Midbrain (tissue), 1 donor: ENCODE data around the gene PTCHD4.
"Not testable (repeated sequence)": the region's sequence is repeated elsewhere in the genome, so short reads cannot be mapped to it uniquely, and the experiment has no call there.

Source experiments
- DNase-seq: peaks from one replicate; lab custom pipeline; 2025; lab: John Stamatoyannopoulos, UW

Gene PTCHD4

GRCh38 chr6:48111143-48111506 is at the start of gene PTCHD4:
PTCHD4 (minus strand) TSS chr6:48111197; CDS start chr6:48068957, 42,240 bp downstream.
- DNase-seq, result no peak

DNA sequence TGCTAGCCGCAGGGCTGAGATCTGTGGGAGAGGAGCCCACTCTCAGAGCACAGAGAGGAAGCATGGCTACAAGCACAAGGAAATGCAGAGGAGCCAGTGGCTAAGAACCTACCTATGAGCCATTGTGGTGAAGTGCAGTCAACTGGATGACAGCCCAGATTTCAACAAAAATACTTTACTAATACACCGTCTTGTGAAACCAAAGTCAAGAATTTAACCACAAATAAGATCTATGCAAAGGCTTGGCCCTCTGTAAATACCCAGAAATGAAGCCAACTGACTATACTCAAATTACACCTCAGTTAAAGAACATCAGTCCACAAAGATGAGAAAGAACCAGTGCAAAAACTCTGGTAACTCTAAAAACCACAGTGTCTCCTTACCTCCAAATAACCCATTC is 40.1 kb upstream of the PTCHD4 start:
- DNase-seq, result no peak

DNA sequence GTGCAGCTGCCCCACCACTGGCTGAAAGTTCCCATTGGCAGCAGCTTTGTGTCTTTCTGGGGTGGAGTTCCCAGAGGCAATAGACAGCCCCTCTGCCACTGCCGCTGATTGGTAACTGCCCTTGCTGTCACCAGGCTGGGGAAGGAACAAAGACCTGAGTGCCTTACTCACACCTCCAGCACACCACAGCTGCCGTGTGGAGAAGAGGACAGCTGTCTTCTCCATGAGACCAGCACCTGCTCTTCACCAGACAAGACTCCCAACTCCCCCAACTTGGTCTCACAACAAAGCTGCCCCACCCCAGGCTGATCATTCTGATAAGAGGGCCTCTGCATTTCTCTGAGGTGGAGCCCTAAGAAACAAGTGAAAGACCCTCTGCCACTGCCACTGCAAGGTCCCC is 39.7 kb upstream of the PTCHD4 start:
- no peak for DNase-seq

DNA sequence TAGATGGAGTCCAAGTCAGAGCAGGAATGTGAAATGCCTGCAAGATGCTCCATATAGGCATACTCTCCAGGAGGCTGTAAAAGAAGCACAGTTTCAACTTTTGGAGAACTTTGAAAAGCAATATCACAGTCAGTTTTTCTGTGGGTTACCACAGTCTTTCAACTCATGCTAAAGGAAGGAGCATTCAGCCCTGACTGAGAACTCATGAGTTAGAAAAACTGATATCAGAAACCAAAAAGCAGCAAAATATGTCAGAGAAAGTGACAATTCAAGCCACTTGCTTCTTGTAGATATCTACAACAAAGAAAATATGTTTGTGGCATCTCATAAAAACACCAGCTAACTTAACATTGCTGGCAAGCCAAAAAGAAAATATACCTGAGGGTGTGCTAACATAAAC is 36.1 kb upstream of the PTCHD4 start:
- DNase-seq, result no peak

- DNase-seq, result no peak
Observed at GRCh38 chr6:48144021-48144420, 33.0 kb upstream of the PTCHD4 start.

DNA sequence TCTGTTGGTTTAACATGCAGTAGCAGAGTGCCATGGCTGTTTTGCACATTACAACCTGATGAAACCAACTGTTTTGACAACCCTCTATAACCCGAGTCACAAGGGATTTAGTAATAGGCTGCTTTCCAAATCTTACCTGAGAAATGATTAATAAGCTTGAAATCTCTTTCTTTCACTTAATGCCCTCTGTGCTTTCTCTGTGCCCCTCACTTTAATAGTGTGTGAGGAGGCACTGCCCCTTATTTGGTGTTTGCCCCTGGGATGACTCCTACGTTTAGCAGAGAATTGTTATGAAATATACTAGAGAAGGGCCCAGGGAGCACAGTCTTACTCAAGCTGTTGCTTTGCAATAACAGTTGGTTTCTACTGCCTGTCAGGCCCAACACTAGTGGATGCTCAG is 31.0 kb upstream of the PTCHD4 start:
- no peak for DNase-seq

GRCh38 chr6:48139818-48140614 is 29.0 kb upstream of the PTCHD4 start:
- DNase-seq, result no peak

DNA sequence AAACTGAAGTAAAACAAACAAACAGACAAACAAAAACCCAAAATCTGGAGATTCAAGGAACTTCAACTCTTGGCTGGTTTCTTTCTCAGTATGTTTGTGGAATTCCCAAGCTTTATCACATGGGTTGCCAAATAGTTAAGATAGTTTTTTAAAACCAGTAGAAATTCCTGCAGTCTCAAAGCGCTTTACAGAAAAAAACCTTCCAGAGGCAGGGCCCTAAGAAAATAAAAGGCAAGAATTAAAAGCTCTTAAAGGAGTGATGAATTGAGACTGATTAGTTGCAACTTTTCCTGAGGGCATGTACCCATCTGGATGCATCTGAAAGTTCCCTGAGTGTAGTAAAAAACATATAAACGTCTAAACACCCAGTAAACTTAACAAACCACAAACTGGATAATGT is 25.9 kb upstream of the PTCHD4 start:
- DNase-seq, result no peak

DNA sequence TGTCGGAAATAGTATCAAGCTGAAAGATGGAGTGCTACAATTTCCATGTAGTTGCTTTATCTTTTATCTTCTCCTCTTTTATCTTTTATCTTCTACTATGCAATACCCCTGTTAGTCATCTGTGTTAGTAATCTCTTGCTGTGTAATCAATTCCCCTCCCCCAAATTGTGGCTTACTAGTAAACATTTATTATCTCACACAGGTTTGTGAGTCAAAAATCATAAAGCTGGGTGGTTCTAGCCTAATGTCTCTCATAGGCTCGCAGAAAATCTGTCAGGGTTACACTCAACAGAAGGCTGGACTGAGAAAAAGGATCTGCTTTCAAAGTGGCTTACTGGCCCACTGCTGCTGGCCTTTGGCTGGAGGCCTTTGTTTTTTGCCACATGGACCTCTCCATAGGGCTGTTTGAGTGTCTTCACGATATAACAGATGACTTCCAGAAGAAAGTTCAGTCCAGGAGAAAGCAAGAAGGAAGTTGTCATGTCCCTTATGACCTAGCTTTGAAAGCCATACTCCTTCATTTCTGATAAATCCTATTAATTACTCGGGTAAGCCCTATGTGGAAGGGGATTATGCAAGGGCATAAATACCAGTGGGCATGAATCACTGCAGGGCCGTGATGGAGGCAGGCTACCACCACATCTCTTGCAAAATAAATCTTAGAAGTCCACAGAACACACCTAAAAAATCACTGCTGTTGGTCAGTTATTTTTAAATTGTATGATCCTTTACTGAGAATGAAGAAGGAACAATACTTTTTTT is 24.5 kb upstream of the PTCHD4 start:
- DNase-seq, result no peak

GRCh38 chr6:48134246-48134645 is 23.2 kb upstream of the PTCHD4 start:
- no peak for DNase-seq

DNA sequence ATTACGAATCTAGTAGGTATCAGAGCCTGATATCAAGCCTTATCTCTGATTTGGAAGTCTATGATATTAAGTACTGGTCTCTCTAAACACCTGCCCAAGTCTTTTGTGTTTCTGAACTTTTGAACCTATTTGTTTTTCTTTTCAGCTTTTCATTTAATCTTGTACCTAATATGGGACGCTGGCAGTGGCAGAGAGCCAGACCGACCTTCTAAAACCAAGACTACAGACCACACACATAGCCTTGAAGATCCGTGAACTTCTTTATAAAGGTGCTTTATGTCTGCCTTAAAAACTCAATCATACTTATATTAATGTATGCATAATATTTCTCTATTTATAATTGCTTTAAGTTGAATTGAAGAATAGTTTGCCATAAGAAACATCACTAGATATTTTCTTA is 12.6 kb upstream of the PTCHD4 start:
- no peak for DNase-seq

DNA sequence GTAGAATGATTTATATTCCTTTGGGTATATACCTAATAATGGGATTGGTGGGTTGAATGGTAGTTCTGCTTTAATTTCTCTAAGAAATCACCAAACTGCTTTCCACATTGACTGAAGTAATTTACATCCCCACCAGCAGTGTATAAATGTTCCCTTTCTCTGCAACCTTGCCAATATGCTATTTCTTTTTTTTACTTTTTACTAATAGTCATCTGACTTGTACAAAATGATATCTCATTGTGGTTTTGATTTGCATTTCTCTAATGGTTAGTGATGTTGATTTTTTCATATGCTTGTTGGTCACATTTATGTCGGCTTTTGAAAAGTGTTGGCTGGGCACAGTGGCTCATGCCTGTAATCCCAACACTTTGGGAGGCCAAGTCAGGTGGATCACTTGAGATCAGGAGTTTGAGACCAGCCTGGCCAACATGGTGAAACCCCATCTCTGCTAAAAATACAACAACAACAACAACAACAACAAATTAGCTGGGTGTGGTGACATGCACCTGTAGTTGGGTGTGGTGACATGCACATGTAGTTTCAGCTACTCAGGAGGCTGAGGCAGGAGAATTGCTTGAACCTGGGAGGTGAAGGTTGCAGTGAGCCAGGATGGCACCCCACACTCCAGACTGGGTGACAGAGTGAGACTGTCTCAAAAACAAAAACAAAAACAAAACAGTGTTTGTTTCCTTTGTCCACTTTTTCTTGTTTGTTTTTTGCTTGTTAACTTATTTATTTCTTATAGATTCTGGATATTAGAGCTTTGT is 11.2 kb upstream of the PTCHD4 start:
- not testable (repeated sequence) for DNase-seq

DNA sequence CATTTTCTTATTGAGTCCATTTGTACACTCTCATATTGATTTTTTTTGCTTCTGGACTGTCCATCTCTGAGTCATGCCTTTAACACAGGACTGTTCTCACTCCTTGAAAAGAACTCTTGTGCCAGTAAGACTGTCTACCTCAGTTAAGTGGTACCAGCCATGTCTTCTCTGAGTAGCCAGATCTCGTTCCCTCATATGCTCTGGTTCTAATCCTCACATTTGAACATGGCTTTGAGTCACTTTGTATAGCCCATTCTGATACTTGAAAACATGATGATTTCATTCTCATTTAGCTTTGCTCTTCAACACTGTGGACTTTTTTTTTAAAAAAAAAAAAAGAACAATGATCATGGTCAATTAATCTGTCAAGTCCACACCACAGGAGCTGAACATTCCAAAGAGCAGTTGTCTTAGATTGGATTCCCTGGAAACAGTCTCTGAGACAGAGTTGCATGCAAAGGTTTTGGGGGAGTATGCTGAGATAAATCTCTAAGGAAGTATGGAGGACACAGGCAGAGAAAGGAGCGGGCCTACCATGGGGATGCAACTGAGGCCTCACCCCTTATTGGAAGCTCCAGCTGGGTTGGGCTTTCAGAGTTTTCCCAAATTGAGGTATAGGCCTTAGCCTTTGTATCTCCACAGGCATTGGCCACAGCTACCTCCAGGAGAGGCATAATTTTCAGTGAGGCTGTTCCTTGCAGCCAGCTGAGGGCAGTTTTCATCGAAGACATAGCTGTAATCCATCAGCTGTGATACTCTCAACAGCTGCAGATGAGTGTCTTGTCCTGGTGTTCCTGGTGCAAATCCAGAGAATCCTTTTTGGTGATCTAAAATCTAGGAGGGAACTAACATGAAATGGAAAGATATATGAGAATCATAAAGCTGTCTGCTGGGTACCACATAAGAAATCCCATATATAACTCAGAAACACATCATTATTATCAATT is 6.0 kb upstream of the PTCHD4 start:
- no peak for DNase-seq

- DNase-seq, result no peak
Observed at GRCh38 chr6:48113130-48113529, 2.1 kb upstream of the PTCHD4 start.

- no peak for DNase-seq
Observed at GRCh38 chr6:48111575-48111974, 578 bp upstream of the PTCHD4 start.

GRCh38 chr6:48110436-48111142 is 408 bp downstream of the PTCHD4 start:
- no peak for DNase-seq

DNA sequence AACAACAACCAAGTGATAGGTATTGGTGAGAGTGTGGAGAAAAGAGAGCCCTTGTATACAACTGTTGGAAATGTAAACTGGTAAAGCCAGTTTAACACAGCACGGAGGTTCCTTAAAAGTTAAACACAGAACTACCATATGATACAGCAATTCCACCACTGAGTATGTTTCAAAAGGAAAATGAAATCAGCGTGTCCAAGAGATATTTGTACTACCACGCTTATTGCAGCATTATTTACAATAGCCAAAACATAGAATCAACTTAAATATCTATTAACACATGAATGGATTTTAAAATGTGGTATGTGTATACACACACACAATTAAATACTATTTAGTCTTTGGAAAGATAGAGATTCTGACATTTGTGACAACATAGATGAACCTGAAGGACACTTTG is 1.1 kb downstream of the PTCHD4 start:
- no peak for DNase-seq

DNA sequence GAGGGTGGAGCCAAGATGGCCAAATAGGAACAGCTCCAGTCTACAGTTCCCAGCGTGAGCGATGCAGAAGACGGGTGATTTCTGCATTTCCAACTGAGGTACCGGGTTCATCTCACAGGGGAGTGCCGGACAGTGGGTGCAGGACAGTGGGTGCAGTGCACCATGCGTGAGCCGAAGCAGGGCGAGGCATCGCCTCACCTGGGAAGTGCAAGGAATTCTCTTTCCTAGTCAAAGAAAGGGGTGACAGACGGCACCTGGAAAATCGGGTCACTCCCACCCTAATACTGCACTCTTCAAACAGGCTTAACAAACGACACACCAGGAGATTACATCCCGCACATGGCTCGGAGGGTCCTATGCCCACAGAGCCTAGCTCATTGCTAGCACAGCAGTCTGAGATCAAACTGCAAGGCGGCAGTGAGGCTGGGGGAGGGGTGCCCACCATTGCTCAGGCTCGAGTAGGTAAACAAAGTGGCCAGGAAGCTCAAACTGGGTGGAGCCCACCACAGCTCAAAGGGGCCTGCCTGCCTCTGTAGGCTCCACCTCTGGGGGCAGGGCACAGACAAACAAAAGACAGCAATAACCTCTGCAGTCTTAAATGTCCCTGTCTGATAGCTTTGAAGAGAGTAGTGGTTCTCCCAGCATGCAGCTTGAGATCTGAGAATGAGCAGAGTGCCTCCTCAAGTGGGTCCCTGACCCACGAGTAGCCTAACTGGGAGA is 8.4 kb downstream of the PTCHD4 start:
- not testable (repeated sequence) for DNase-seq

DNA sequence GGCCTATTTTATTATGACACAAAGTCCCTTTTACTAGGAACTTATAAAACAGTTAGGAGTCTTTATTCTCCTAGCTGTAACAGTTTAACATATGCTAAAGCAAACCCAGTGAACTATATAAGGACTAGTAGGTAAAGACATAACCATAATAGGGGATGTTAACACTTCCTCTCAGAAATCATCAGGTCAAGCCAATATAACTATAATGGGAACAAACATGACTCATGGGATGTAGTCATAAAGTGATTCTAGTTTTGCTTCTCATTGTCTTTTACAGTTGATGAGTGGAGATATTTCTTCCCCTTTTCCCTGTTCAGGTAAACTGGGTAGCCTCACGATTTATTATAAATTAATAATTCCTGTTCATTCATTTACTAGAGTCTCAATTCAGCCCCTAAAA is 9.7 kb downstream of the PTCHD4 start:
- DNase-seq, result no peak

DNA sequence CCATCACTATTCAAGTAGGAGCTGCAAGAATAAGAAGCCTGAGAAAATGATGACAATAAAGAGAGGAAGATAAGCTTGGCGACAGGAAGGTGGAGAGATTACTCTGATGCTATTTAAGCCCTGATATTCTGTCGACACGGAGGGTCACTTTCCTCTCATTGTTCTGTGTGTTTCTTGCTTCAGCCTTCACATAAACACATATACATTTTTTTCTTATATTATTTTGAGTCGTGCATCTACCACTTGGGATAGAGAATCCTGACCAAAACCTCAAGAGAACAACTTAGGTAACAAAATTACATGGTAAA is 10.5 kb downstream of the PTCHD4 start:
- DNase-seq, result no peak
